ENCODE data around the gene SEMA4D. TPM values are rescaled to one million over a fixed set of nuclear protein-coding genes. Genes with fewer than 3 reads are reported as not detected.

Gene SEMA4D
- total and polyA plus RNA-seq, 9 of the 15 experiments (the other 6 are each of a cell fraction or from before 2014, with no cell fraction given): 0.38 to 5.1 (median 1.8) TPM

DNA sequence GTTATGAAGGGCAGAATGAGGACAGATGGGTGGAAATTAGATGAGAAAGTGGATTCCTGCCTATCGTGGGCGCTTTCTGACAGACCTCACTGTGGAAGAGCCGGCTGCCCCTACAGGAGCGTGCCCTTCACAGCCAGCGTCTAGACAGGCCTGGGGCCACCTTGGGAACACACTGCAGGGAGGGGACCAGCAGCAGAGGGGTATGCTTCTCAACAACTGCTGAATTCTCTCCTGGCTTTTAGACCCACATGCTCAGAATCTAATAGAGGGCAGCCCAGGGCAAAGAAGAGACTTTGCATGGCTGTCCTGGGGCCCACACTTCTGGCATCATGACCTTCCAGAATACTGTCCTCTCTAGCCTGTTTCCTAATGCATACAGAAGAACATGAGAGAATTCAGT lies 2.1 kb upstream of the SEMA4D start (continued):
- TF ChIP-seq, protein P1, sequence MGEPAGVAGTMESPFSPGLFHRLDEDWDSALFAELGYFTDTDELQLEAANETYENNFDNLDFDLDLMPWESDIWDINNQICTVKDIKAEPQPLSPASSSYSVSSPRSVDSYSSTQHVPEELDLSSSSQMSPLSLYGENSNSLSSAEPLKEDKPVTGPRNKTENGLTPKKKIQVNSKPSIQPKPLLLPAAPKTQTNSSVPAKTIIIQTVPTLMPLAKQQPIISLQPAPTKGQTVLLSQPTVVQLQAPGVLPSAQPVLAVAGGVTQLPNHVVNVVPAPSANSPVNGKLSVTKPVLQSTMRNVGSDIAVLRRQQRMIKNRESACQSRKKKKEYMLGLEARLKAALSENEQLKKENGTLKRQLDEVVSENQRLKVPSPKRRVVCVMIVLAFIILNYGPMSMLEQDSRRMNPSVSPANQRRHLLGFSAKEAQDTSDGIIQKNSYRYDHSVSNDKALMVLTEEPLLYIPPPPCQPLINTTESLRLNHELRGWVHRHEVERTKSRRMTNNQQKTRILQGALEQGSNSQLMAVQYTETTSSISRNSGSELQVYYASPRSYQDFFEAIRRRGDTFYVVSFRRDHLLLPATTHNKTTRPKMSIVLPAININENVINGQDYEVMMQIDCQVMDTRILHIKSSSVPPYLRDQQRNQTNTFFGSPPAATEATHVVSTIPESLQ (CRISPR knock-in tag; IDR thresholded peaks at IDR 0.05): no peak

DNA sequence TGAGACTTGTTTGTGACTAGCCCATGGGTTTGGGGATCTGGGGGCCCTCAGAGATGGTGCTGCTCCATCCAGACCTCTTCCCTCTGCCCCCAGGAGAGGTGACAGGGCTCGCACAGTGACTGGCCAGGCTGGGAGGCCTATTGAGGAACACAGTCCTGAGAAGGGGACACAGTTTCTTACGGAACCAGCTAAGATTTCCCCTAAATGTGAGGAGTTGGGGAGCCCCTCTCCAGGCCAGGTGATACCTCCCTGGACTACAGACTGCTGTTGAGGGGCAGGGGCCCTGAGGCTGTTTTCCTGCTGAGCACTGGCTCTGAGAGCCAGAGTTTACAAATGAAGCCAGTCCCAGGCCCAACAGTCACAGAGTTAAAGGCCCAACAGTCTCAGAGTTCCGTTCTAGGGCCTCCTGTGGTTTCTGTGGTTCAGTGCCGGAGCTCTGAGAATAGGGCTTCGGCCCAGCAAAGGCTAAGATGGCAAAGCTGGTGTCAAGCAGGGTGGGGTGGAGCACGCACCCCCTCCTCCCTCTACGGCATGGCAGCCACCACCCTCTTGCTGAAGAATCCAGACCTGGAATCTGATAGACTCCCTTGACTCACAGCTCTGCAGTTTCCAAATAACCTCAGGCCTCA lies 1.1 kb upstream of the SEMA4D start:
- Histone ChIP-seq H3K27ac (ENCODE audit: extremely low read depth, low read depth, low read length) (no peak overlapping the region), H3K4me3 (no peak overlapping the region), H3K4me1 (replicated peaks in 1 of 2; ENCODE audit: control insufficient read depth in 2 of 2, insufficient read depth in 2 of 2, low read length in 2 of 2) (peaks cover 0 to 7% of the 10 kb centered on the region in 2 experiments; a peak in 2 of 5 replicates), H3K9me3 (replicated peaks; ENCODE audit: control insufficient read depth, insufficient read depth, low read depth, low read length) (no peaks in the 10 kb centered on the region), H3K79me2 (ENCODE audit: control insufficient read depth, insufficient read depth, low read length) (no peaks in the 10 kb centered on the region), H3K36me3 (ENCODE audit: control insufficient read depth, insufficient read depth, low read length) (no peaks in the 10 kb centered on the region), H3K9me1 (ENCODE audit: control insufficient read depth, insufficient read depth, low read length) (no peaks in the 10 kb centered on the region), H4K20me1 (replicated peaks; ENCODE audit: control insufficient read depth, insufficient read depth, low read length) (no peaks in the 10 kb centered on the region), H3K4me2 (ENCODE audit: insufficient read depth, low read length) (no peak overlapping the region), H3K27me3 (ENCODE audit: control insufficient read depth in 2 of 2, insufficient read depth in 2 of 2, low read length in 2 of 2) (peaks cover 0 to 42% of the 10 kb centered on the region in 2 experiments; a peak in 2 of 5 replicates), H3K9ac (ENCODE audit: insufficient read depth in 1 of 2, low read depth in 2 of 2, low read length in 2 of 2) (no peak overlapping the region), H2AFZ (ENCODE audit: low read depth, low read length) (no peak overlapping the region)
- intact Hi-C loops (cut with micrococcal nuclease): no loop called here
- DNase-seq (ENCODE audit: extremely low read depth in 1 of 4, low spot score in 3 of 4) (no peak), ATAC-seq (no peak), FAIRE-seq (no peak)
- in situ Hi-C loops (cut with MboI): no loop called here
- no TSS peak for BruUV-seq (replicated peaks)
- WGBS (ENCODE audit: insufficient coverage, low coverage, missing lambda C conversion rate): 8% methylated on average over 7 of the region's 7 CpGs
- CTCF ChIA-PET (ENCODE audit: low intra/inter-chr PET ratio): no interaction called here
- POLR2A ChIA-PET: no interaction called here
- TF ChIP-seq HDAC2 (IDR thresholded peaks at IDR 0.05): no peak
- TF ChIP-seq, protein P2, sequence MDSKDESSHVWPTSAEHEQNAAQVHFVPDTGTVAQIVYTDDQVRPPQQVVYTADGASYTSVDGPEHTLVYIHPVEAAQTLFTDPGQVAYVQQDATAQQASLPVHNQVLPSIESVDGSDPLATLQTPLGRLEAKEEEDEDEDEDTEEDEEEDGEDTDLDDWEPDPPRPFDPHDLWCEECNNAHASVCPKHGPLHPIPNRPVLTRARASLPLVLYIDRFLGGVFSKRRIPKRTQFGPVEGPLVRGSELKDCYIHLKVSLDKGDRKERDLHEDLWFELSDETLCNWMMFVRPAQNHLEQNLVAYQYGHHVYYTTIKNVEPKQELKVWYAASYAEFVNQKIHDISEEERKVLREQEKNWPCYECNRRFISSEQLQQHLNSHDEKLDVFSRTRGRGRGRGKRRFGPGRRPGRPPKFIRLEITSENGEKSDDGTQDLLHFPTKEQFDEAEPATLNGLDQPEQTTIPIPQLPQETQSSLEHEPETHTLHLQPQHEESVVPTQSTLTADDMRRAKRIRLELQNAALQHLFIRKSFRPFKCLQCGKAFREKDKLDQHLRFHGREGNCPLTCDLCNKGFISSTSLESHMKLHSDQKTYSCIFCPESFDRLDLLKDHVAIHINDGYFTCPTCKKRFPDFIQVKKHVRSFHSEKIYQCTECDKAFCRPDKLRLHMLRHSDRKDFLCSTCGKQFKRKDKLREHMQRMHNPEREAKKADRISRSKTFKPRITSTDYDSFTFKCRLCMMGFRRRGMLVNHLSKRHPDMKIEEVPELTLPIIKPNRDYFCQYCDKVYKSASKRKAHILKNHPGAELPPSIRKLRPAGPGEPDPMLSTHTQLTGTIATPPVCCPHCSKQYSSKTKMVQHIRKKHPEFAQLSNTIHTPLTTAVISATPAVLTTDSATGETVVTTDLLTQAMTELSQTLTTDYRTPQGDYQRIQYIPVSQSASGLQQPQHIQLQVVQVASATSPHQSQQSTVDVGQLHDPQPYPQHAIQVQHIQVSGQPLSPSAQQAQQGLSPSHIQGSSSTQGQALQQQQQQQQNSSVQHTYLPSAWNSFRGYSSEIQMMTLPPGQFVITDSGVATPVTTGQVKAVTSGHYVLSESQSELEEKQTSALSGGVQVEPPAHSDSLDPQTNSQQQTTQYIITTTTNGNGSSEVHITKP (IDR thresholded peaks at IDR 0.05; ENCODE audit: partially characterized antibody): no peak
- no peak for TF ChIP-seq ERF (CRISPR knock-in tag; IDR thresholded peaks at IDR 0.05)
- TF ChIP-seq, protein P3, sequence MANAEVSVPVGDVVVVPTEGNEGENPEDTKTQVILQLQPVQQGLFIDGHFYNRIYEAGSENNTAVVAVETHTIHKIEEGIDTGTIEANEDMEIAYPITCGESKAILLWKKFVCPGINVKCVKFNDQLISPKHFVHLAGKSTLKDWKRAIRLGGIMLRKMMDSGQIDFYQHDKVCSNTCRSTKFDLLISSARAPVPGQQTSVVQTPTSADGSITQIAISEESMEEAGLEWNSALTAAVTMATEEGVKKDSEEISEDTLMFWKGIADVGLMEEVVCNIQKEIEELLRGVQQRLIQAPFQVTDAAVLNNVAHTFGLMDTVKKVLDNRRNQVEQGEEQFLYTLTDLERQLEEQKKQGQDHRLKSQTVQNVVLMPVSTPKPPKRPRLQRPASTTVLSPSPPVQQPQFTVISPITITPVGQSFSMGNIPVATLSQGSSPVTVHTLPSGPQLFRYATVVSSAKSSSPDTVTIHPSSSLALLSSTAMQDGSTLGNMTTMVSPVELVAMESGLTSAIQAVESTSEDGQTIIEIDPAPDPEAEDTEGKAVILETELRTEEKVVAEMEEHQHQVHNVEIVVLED (CRISPR knock-in tag; IDR thresholded peaks at IDR 0.05): no peak
- TF ChIP-seq BRCA1 (IDR thresholded peaks at IDR 0.05): no peak
- no peak for TF ChIP-seq BRCA1 (CRISPR knock-in tag; IDR thresholded peaks at IDR 0.05)

Data from K562 (cell line).